Measurements from ENCODE around the gene DPH6. TPM values are rescaled to one million over a fixed set of nuclear protein-coding genes. Genes with fewer than 3 reads are reported as not detected.
"Not testable (repeated sequence)": the region's sequence is repeated elsewhere in the genome, so short reads cannot be mapped to it uniquely, and the experiment has no call there.

DPH6 gene
- total RNA-seq, 1 experiment from 2014 or later = 13.0 TPM

GRCh38 chr15:35445891-35446290 is 100.1 kb downstream of the DPH6 start:
- H3K27ac ChIP-seq = no peak overlapping the region
- no peaks in the 10 kb centered on the region for H3K9me3 ChIP-seq (replicated peaks)
- no peaks in the 10 kb centered on the region for H3K4me1 ChIP-seq
- no peak overlapping the region for H3K4me3 ChIP-seq
- H3K36me3 ChIP-seq = no peaks in the 10 kb centered on the region
- H3K27me3 ChIP-seq = no peaks in the 10 kb centered on the region
- DNase-seq = no peak

GRCh38 chr15:35444557-35445204 is 101.3 kb downstream of the DPH6 start:
- Histone ChIP-seq H3K9me3 (replicated peaks) (no peaks in the 10 kb centered on the region), H3K36me3 (no peaks in the 10 kb centered on the region), H3K27ac (no peak overlapping the region), H3K4me1 (no peaks in the 10 kb centered on the region), H3K27me3 (no peaks in the 10 kb centered on the region), H3K4me3 (no peak overlapping the region)
- peak; percentile 4 to 72 for DNase-seq

- Histone ChIP-seq H3K27me3 (no peaks in the 10 kb centered on the region), H3K9me3 (replicated peaks) (no peaks in the 10 kb centered on the region), H3K36me3 (no peaks in the 10 kb centered on the region), H3K27ac (no peak overlapping the region), H3K4me1 (no peaks in the 10 kb centered on the region), H3K4me3 (no peak overlapping the region)
- DNase-seq = no peak
These were observed 102.6 kb downstream of the DPH6 start for GRCh38 chr15:35443376-35443775.

- Histone ChIP-seq H3K4me3 (no peak overlapping the region), H3K9me3 (replicated peaks) (no peaks in the 10 kb centered on the region), H3K27me3 (no peaks in the 10 kb centered on the region), H3K4me1 (no peaks in the 10 kb centered on the region), H3K36me3 (no peaks in the 10 kb centered on the region), H3K27ac (no peak overlapping the region)
- no peak for DNase-seq
These were observed 103.2 kb downstream of the DPH6 start for GRCh38 chr15:35442742-35443141.

GRCh38 chr15:35441279-35441678 is 104.7 kb downstream of the DPH6 start:
- H3K27ac ChIP-seq; DNase-seq; H3K27me3 ChIP-seq; H3K4me1 ChIP-seq; H3K36me3 ChIP-seq; H3K4me3 ChIP-seq; H3K9me3 ChIP-seq (replicated peaks): not testable (repeated sequence)

GRCh38 chr15:35440265-35440664 is 105.7 kb downstream of the DPH6 start:
- Histone ChIP-seq H3K27ac (no peak overlapping the region), H3K27me3 (no peaks in the 10 kb centered on the region), H3K4me1 (no peaks in the 10 kb centered on the region), H3K36me3 (no peaks in the 10 kb centered on the region), H3K9me3 (replicated peaks) (no peaks in the 10 kb centered on the region), H3K4me3 (no peak overlapping the region)
- no peak for DNase-seq

GRCh38 chr15:35439291-35439690 is 106.7 kb downstream of the DPH6 start:
- H3K4me3 ChIP-seq = no peak overlapping the region
- H3K4me1 ChIP-seq = no peaks in the 10 kb centered on the region
- no peak for DNase-seq
- no peaks in the 10 kb centered on the region for H3K27me3 ChIP-seq
- no peaks in the 10 kb centered on the region for H3K9me3 ChIP-seq (replicated peaks)
- no peak overlapping the region for H3K27ac ChIP-seq
- H3K36me3 ChIP-seq = no peaks in the 10 kb centered on the region

GRCh38 chr15:35437157-35437556 is 108.8 kb downstream of the DPH6 start:
- Histone ChIP-seq H3K9me3 (replicated peaks) (no peaks in the 10 kb centered on the region), H3K4me3 (no peak overlapping the region), H3K27me3 (no peaks in the 10 kb centered on the region), H3K36me3 (no peaks in the 10 kb centered on the region), H3K27ac (no peak overlapping the region), H3K4me1 (no peaks in the 10 kb centered on the region)
- DNase-seq = no peak

GRCh38 chr15:35436422-35436821 is 109.5 kb downstream of the DPH6 start:
- Histone ChIP-seq H3K4me1 (no peaks in the 10 kb centered on the region), H3K36me3 (no peaks in the 10 kb centered on the region), H3K27ac (no peak overlapping the region), H3K9me3 (replicated peaks) (no peaks in the 10 kb centered on the region), H3K4me3 (no peak overlapping the region), H3K27me3 (no peaks in the 10 kb centered on the region)
- no peak for DNase-seq

GRCh38 chr15:35431281-35431680 is 114.7 kb downstream of the DPH6 start:
- Histone ChIP-seq H3K9me3 (replicated peaks) (no peaks in the 10 kb centered on the region), H3K4me3 (no peak overlapping the region), H3K27ac (no peak overlapping the region), H3K27me3 (no peaks in the 10 kb centered on the region), H3K4me1 (no peaks in the 10 kb centered on the region), H3K36me3 (no peaks in the 10 kb centered on the region)
- DNase-seq = no peak

GRCh38 chr15:35430301-35430700 is 115.7 kb downstream of the DPH6 start:
- Histone ChIP-seq H3K9me3 (replicated peaks) (no peaks in the 10 kb centered on the region), H3K4me3 (no peak overlapping the region), H3K4me1 (no peaks in the 10 kb centered on the region), H3K27ac (no peak overlapping the region), H3K27me3 (no peaks in the 10 kb centered on the region), H3K36me3 (no peaks in the 10 kb centered on the region)
- no peak for DNase-seq

- H3K27ac ChIP-seq = no peak overlapping the region
- no peaks in the 10 kb centered on the region for H3K4me1 ChIP-seq
- H3K27me3 ChIP-seq = no peaks in the 10 kb centered on the region
- no peaks in the 10 kb centered on the region for H3K36me3 ChIP-seq
- DNase-seq = no peak
- H3K9me3 ChIP-seq (replicated peaks) = no peaks in the 10 kb centered on the region
- H3K4me3 ChIP-seq = no peak overlapping the region
These were observed 118.5 kb downstream of the DPH6 start for GRCh38 chr15:35427496-35427895.

GRCh38 chr15:35427091-35427490 is 118.9 kb downstream of the DPH6 start:
- H3K9me3 ChIP-seq (replicated peaks) = no peaks in the 10 kb centered on the region
- no peak for DNase-seq
- H3K4me3 ChIP-seq = no peak overlapping the region
- no peaks in the 10 kb centered on the region for H3K36me3 ChIP-seq
- no peaks in the 10 kb centered on the region for H3K4me1 ChIP-seq
- H3K27ac ChIP-seq = no peak overlapping the region
- no peaks in the 10 kb centered on the region for H3K27me3 ChIP-seq

- Histone ChIP-seq H3K27ac (no peak overlapping the region), H3K4me3 (no peak overlapping the region), H3K27me3 (no peaks in the 10 kb centered on the region), H3K9me3 (replicated peaks) (no peaks in the 10 kb centered on the region), H3K36me3 (no peaks in the 10 kb centered on the region), H3K4me1 (no peaks in the 10 kb centered on the region)
- no peak for DNase-seq
These were observed 135.2 kb downstream of the DPH6 start for GRCh38 chr15:35410775-35411174.

GRCh38 chr15:35399901-35400300 is 146.1 kb downstream of the DPH6 start:
- Histone ChIP-seq H3K27me3 (no peaks in the 10 kb centered on the region), H3K36me3 (no peaks in the 10 kb centered on the region), H3K4me3 (no peak overlapping the region), H3K4me1 (no peaks in the 10 kb centered on the region), H3K27ac (no peak overlapping the region), H3K9me3 (replicated peaks) (no peaks in the 10 kb centered on the region)
- no peak for DNase-seq

GRCh38 chr15:35397027-35397426 is 148.9 kb downstream of the DPH6 start:
- no peaks in the 10 kb centered on the region for H3K27me3 ChIP-seq
- no peak overlapping the region for H3K4me3 ChIP-seq
- H3K36me3 ChIP-seq = no peaks in the 10 kb centered on the region
- 0 out of 2 replicates have a peak, but pooled peaks cover 2% of the 10 kb centered on the region for H3K9me3 ChIP-seq (replicated peaks)
- no peak overlapping the region for H3K27ac ChIP-seq
- no peak for DNase-seq
- no peaks in the 10 kb centered on the region for H3K4me1 ChIP-seq
